HFF-Myc (cell line): Measurements from ENCODE around the gene KLHL28.

Source experiments
- DNase-seq: peaks from one replicate; pipeline ENCODE4 v3.0.0-alpha.2; 2011; ENCODE audit warnings: low read depth; ENCODE audit errors: extremely low read depth
- H3K4me3 ChIP-seq: replicated peaks from 2 replicates; pipeline ENCODE4 v1.5.1; 2011; ENCODE audit warnings: low read depth, mild to moderate bottlenecking, control low read depth, low read length
- CTCF ChIP-seq: IDR thresholded peaks from 2 replicates; pipeline ENCODE4 v1.5.1; 2012; ENCODE audit warnings: mild to moderate bottlenecking, low read depth, low read length, control low read depth; ENCODE audit errors: missing control alignments

Gene KLHL28

GRCh38 chr14:44962334-44963043 is 742 bp upstream of the KLHL28 start:
- no peak for DNase-seq
- no peak for TF ChIP-seq CTCF
- H3K4me3 ChIP-seq = peak overlapping the region; percentile 80

GRCh38 chr14:44961151-44961553 is 595 bp downstream of the KLHL28 start:
- no peak for TF ChIP-seq CTCF

GRCh38 chr14:44960646-44961045 is 1.1 kb downstream of the KLHL28 start:
- DNase-seq = no peak
- no peak for TF ChIP-seq CTCF
- H3K4me3 ChIP-seq = peak overlapping the region; percentile 80

More at GRCh38 chr14:44961151-44961553, 595 bp downstream of the KLHL28 start:
- no peak for DNase-seq
- peak overlapping the region; percentile 80 for H3K4me3 ChIP-seq

GRCh38 chr14:44960146-44960545 is 1.6 kb downstream of the KLHL28 start:
- no peak for TF ChIP-seq CTCF
- DNase-seq = no peak
- H3K4me3 ChIP-seq = peak overlapping the region; percentile 80

GRCh38 chr14:44959538-44959937 is 2.2 kb downstream of the KLHL28 start:
- no peak for TF ChIP-seq CTCF
- DNase-seq = no peak
- H3K4me3 ChIP-seq = peak overlapping the region; percentile 80; the same call in 1 of the 2 replicates

GRCh38 chr14:44956866-44957265 is 4.9 kb downstream of the KLHL28 start:
- no peak for DNase-seq
- H3K4me3 ChIP-seq = no peak overlapping the region
- TF ChIP-seq CTCF = no peak

GRCh38 chr14:44955528-44955927 is 6.2 kb downstream of the KLHL28 start:
- DNase-seq = no peak
- TF ChIP-seq CTCF = no peak
- H3K4me3 ChIP-seq = no peak overlapping the region
